IMR-90 (cell line): ENCODE measurements around the gene TMPRSS6. TPM values are rescaled to one million over a fixed set of nuclear protein-coding genes. Genes with fewer than 3 reads are reported as not detected.

Source experiments
- ATAC-seq: fragments of 200-7000 bp; cut with Tn5 transposase; 2 replicates; pipeline ENCODE4 v1.9.1; 2020; ENCODE audit warnings: low read depth, mild to moderate bottlenecking, moderate library complexity
- BruUV-seq: library from RNA; stranded (reverse); fragments of 400-500 nt; replicated peaks from 2 replicates; lab custom pipeline; 2021; lab: Mats Ljungman, UMichigan
- CTCF ChIA-PET: fragments of 300-600 bp; formaldehyde crosslinking; extraction: SDS; loops from one replicate; lab custom pipeline; 2021; ENCODE audit warnings: antibody characterized with exemption; lab: Yijun Ruan, JAX
- POLR2A ChIA-PET: fragments of 300-600 bp; sonication (Branson Sonifier 250); formaldehyde crosslinking; loops from one replicate; lab custom pipeline; 2022; ENCODE audit warnings: antibody characterized with exemption; ENCODE audit not compliant: unreplicated experiment; lab: Charles Lee
- DNase-seq: peaks from one replicate; pipeline ENCODE4 v3.0.0; 2013
- H2AFZ ChIP-seq: replicated peaks from 2 replicates; pipeline ENCODE3; 2013; ENCODE audit warnings: low read length, mild to moderate bottlenecking; ENCODE audit not compliant: poor library complexity
- H2AK5ac ChIP-seq: 2 replicates; pipeline ENCODE4 v1.6.1; 2013; ENCODE audit warnings: low read depth, low read length, inconsistent platforms
- H2AK9ac ChIP-seq: replicated peaks from 2 replicates; pipeline ENCODE3; 2013; ENCODE audit warnings: mild to moderate bottlenecking, low read depth, low read length, moderate library complexity; ENCODE audit not compliant: poor library complexity
- H2BK120ac ChIP-seq: 2 replicates; pipeline ENCODE4 v1.6.1; 2013; ENCODE audit warnings: low read depth, low read length, inconsistent platforms
- H2BK15ac ChIP-seq: 3 replicates; pipeline ENCODE4 v1.6.1; 2013; ENCODE audit warnings: low read depth, low read length, inconsistent platforms
- H2BK20ac ChIP-seq: 2 replicates; pipeline ENCODE4 v1.6.1; 2013; ENCODE audit warnings: low read depth, mild to moderate bottlenecking, inconsistent platforms, low read length, moderate library complexity
- H2BK5ac ChIP-seq: 2 replicates; pipeline ENCODE4 v1.6.1; 2013; ENCODE audit warnings: mild to moderate bottlenecking, low read depth, low read length, inconsistent platforms; ENCODE audit not compliant: poor library complexity, severe bottlenecking
- H3K14ac ChIP-seq: replicated peaks from 2 replicates; pipeline ENCODE4 v1.6.1; 2013; ENCODE audit warnings: low read depth, low read length, inconsistent platforms
- H3K18ac ChIP-seq: 2 replicates; pipeline ENCODE4 v1.6.1; 2013; ENCODE audit warnings: low read depth, low read length, control low read depth
- H3K23ac ChIP-seq: 2 replicates; pipeline ENCODE4 v1.6.1; 2013; ENCODE audit warnings: low read depth, low read length, inconsistent platforms
- H3K27ac ChIP-seq: 2 replicates; pipeline ENCODE4 v1.5.1; 2013; ENCODE audit warnings: mild to moderate bottlenecking, control low read depth, low read length; ENCODE audit not compliant: insufficient read depth
- H3K27me3 ChIP-seq: 2 replicates; pipeline ENCODE4 v1.6.1; 2013; ENCODE audit warnings: low read length; ENCODE audit not compliant: control insufficient read depth, insufficient read depth
- H3K36me3 ChIP-seq: 2 replicates; pipeline ENCODE4 v1.6.1; 2013; ENCODE audit warnings: low read length, mixed read lengths; ENCODE audit not compliant: control insufficient read depth, insufficient read depth
- H3K4ac ChIP-seq: 2 replicates; pipeline ENCODE4 v1.6.1; 2013; ENCODE audit warnings: low read depth, low read length, inconsistent platforms
- H3K4me1 ChIP-seq: 2 replicates; pipeline ENCODE4 v1.6.1; 2013; ENCODE audit warnings: low read length, mixed read lengths; ENCODE audit not compliant: control insufficient read depth, insufficient read depth
- H3K4me2 ChIP-seq: 2 replicates; pipeline ENCODE4 v1.6.1; 2013; ENCODE audit warnings: low read depth, mild to moderate bottlenecking, control low read depth, low read length, moderate library complexity
- H3K4me3 ChIP-seq: 2 replicates; pipeline ENCODE4 v1.5.1; 2013; ENCODE audit warnings: low read depth, mild to moderate bottlenecking, control low read depth, low read length, moderate library complexity; ENCODE audit not compliant: insufficient read depth
- H3K56ac ChIP-seq: 2 replicates; pipeline ENCODE4 v1.6.1; 2013; ENCODE audit warnings: low read length, inconsistent platforms; ENCODE audit not compliant: insufficient read depth; ENCODE audit errors: extremely low read depth
- H3K79me1 ChIP-seq, 2 experiments: 2 replicates each; pipeline ENCODE4 v1.6.1; 2013; ENCODE audit warnings: low read length in 2 of 2, inconsistent platforms in 1 of 2, low read depth in 1 of 2
- H3K9ac ChIP-seq: 2 replicates; pipeline ENCODE4 v1.6.1; 2013; ENCODE audit warnings: low read depth, low read length, control low read depth
- H3K9me1 ChIP-seq: 2 replicates; pipeline ENCODE4 v1.6.1; 2013; ENCODE audit warnings: low read length, inconsistent platforms; ENCODE audit not compliant: insufficient read depth
- H3K9me3 ChIP-seq: 2 replicates; pipeline ENCODE4 v1.6.1; 2013; ENCODE audit warnings: low read length; ENCODE audit not compliant: control insufficient read depth, insufficient read depth
- H4K20me1 ChIP-seq: 2 replicates; pipeline ENCODE4 v1.6.1; 2013; ENCODE audit warnings: low read length, inconsistent platforms; ENCODE audit not compliant: insufficient read depth
- H4K5ac ChIP-seq: 2 replicates; pipeline ENCODE4 v1.6.1; 2013; ENCODE audit warnings: mild to moderate bottlenecking, low read depth, low read length, control low read depth
- H4K8ac ChIP-seq, 2 experiments: 2 replicates each; pipeline ENCODE4 v1.6.1; 2013; ENCODE audit warnings: low read depth in 2 of 2, low read length in 2 of 2, control low read depth in 1 of 2, inconsistent platforms in 1 of 2
- H4K91ac ChIP-seq: 2 replicates; pipeline ENCODE4 v1.6.1; 2013; ENCODE audit warnings: low read depth, low read length, inconsistent platforms; ENCODE audit not compliant: insufficient read depth
- BHLHE40 ChIP-seq: fragments of 150-350 bp; IDR thresholded peaks from 2 replicates; pipeline ENCODE4 v1.6.1; 2016; ENCODE audit warnings: mild to moderate bottlenecking, low read depth, low read length
- MAFK ChIP-seq: IDR thresholded peaks from 2 replicates; pipeline ENCODE4 v1.6.1; 2012; ENCODE audit warnings: low read depth, low read length, improper control_type of control experiment
- MXI1 ChIP-seq: IDR thresholded peaks from 2 replicates; pipeline ENCODE4 v1.6.1; 2012; ENCODE audit warnings: low read depth, mild to moderate bottlenecking, low read length, moderate library complexity, borderline replicate concordance
- NFE2L2 ChIP-seq: fragments of 150-350 bp; IDR thresholded peaks from 2 replicates; pipeline ENCODE4 v1.6.1; 2016; ENCODE audit warnings: low read depth, mild to moderate bottlenecking, low read length
- RAD21 ChIP-seq: IDR thresholded peaks from 2 replicates; pipeline ENCODE4 v1.6.1; 2012; ENCODE audit warnings: low read length, improper control_type of control experiment
- SMC3 ChIP-seq: fragments of 150-350 bp; IDR thresholded peaks from 2 replicates; pipeline ENCODE4 v1.6.1; 2016; ENCODE audit warnings: low read depth, mild to moderate bottlenecking, antibody characterized with exemption, low read length, moderate library complexity
- USF2 ChIP-seq: fragments of 150-350 bp; IDR thresholded peaks from 2 replicates; pipeline ENCODE4 v1.6.1; 2017; ENCODE audit warnings: mild to moderate bottlenecking, antibody characterized with exemption, low read length, low read depth
- WGBS, 2 experiments: methylation state at CpG; one replicate each; pipeline versions ENCODE4 v1.1.5 to v1.1.7; 2013; ENCODE audit warnings: missing lambda C conversion rate in 2 of 2; ENCODE audit not compliant: insufficient read length in 1 of 2; ENCODE audit errors: extremely low coverage in 2 of 2; 5-methylcytosine and 5-hydroxymethylcytosine counted together
- dilution Hi-C: fragments of 300-500 bp; cut with HindIII; formaldehyde crosslinking; loops from one replicate; pipeline ENCODE4 v1.14.3; 2018; ENCODE audit warnings: low sequenced_read_pairs; ENCODE audit not compliant: unreplicated experiment
- in situ Hi-C: fragments of 300-500 bp; cut with MboI; formaldehyde crosslinking; loops from 3 replicates; pipeline ENCODE4 v1.14.3; 2019; ENCODE audit warnings: low sequenced_read_pairs, inconsistent platforms, mixed read lengths
- intact Hi-C: fragments of 100-400 bp; cut with micrococcal nuclease; formaldehyde crosslinking; loops from 2 replicates; pipeline ENCODE4 v1.10.0; 2022
- polyA plus RNA-seq, 3 experiments: library from polyadenylated mRNA; depleted of rRNA; stranded (reverse); fragments of >200 nt; gene quantifications; 2 replicates each; pipeline ENCODE4 v1.2.3, GENCODE V29; 2012; ENCODE audit warnings: low replicate concordance in 1 of 3
- total RNA-seq: library from RNA; depleted of rRNA; stranded (reverse); fragments of >200 nt; gene quantifications from 2 replicates; pipeline ENCODE4 v1.2.3, GENCODE V29; 2012
- TF ChIP-seq, protein P1 (sequence below): conservative IDR thresholded peaks from 2 replicates; pipeline ENCODE4 v1.5.1; 2012; ENCODE audit warnings: mild to moderate bottlenecking, low read depth, low read length, improper control_type of control experiment

TMPRSS6 gene
- total and polyA plus RNA-seq, 2 of the 4 experiments (the other 2 are of a cell fraction) = not detected

DNA sequence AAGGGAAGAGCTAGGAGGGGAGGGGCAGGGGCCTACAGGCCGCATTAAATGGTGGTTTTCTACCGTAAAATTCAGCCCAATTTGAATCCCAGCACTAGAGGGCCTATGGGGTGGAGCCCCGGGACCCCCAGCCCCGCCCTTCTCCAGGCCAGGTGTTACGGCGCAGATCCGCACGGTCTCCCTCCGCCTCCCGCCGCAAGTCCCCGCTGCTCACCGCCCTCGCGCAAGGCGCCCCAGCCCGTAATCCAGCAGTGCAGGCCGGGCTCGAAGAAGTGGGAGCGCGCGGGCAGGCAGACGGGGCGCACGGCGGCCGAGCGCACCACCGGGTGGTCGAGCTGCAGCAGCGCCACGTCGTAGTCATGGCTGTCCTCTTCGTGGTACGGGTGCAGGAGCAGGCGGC, 40.7 kb downstream of the TMPRSS6 start:
- Histone ChIP-seq H3K79me1 (no peaks in the 10 kb centered on the region), H2BK15ac (no peak overlapping the region), H2BK20ac (no peak overlapping the region), H2BK5ac (no peak overlapping the region), H3K23ac (no peak overlapping the region), H4K91ac (no peak overlapping the region), H3K9ac (no peak overlapping the region), H3K36me3 (no peaks in the 10 kb centered on the region; the same call in 1 of the 2 replicates), H3K18ac (no peak overlapping the region), H2AFZ (peak overlapping the region; percentile 32), H3K27me3 (peaks cover 31% of the 10 kb centered on the region), H3K4me2 (no peak overlapping the region), H3K56ac (no peak overlapping the region), H3K4me3 (no peak overlapping the region), H3K9me1 (no peaks in the 10 kb centered on the region), H3K4me1 (no peaks in the 10 kb centered on the region), H3K14ac (no peak overlapping the region), H4K5ac (no peak overlapping the region), H3K27ac (no peak overlapping the region), H4K8ac (no peak overlapping the region), H2AK9ac (no peak overlapping the region), H2AK5ac (no peak overlapping the region), H3K4ac (no peak overlapping the region), H4K20me1 (no peaks in the 10 kb centered on the region), H2BK120ac (no peak overlapping the region), H3K9me3 (no peaks in the 10 kb centered on the region)
- DNase-seq (no peak), ATAC-seq (no peak)
- dilution Hi-C loops = no loop called here
- no TSS peak for BruUV-seq
- intact Hi-C loops = no loop called here
- no peak for TF ChIP-seq SMC3
- no peak for TF ChIP-seq NFE2L2
- no peak for TF ChIP-seq MXI1
- no peak for TF ChIP-seq USF2
- TF ChIP-seq RAD21 = no peak
- TF ChIP-seq, protein P1, sequence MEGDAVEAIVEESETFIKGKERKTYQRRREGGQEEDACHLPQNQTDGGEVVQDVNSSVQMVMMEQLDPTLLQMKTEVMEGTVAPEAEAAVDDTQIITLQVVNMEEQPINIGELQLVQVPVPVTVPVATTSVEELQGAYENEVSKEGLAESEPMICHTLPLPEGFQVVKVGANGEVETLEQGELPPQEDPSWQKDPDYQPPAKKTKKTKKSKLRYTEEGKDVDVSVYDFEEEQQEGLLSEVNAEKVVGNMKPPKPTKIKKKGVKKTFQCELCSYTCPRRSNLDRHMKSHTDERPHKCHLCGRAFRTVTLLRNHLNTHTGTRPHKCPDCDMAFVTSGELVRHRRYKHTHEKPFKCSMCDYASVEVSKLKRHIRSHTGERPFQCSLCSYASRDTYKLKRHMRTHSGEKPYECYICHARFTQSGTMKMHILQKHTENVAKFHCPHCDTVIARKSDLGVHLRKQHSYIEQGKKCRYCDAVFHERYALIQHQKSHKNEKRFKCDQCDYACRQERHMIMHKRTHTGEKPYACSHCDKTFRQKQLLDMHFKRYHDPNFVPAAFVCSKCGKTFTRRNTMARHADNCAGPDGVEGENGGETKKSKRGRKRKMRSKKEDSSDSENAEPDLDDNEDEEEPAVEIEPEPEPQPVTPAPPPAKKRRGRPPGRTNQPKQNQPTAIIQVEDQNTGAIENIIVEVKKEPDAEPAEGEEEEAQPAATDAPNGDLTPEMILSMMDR = no peak
- TF ChIP-seq BHLHE40 = no peak
- no peak for TF ChIP-seq MAFK
- POLR2A ChIA-PET = no interaction called here
- 0% methylated on average over 15 of the region's 36 CpGs; no CpG with 5 or more reads in 1 of the 2 experiments for WGBS, 2 experiments
- CTCF ChIA-PET = no interaction called here
- in situ Hi-C loops = no loop called here
